SIG-M5 treated with dmso at 0.1 percent for 504 hours (cell line): Measurements from ENCODE around the gene OBSCN.
"Not testable (repeated sequence)": the region's sequence is repeated elsewhere in the genome, so short reads cannot be mapped to it uniquely, and the experiment has no call there.

ENCODE experiments used
- DNase-seq: peaks from one replicate; lab custom pipeline; 2025; ENCODE audit not compliant: unreplicated experiment; lab: John Stamatoyannopoulos, UW

The OBSCN gene

GRCh38 chr1:228249513-228250305 lies 41.9 kb downstream of the OBSCN start:
- DNase-seq = no peak

- not testable (repeated sequence) for DNase-seq
Observed at GRCh38 chr1:228252476-228252875, 44.6 kb downstream of the OBSCN start.

GRCh38 chr1:228256626-228257375 lies 49.0 kb downstream of the OBSCN start:
- no peak for DNase-seq

DNA sequence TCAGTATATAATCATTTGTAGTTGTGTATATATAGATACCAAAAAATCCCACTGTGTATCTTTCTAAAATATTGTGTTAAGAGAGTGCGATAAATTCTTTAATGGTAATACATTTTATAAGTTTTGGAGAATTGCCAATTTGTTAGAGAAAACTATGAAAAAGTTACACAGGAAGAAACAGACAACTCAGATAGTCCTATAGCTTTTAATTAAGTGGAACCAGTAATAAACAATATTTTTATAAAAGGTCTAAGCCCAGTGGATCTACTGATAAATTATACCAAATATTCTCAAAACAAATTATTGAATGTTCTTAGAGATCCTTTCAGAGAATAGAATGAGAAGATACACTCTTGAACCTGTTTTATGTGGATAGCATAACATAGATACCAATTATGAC lies 50.6 kb downstream of the OBSCN start:
- no peak for DNase-seq

DNA sequence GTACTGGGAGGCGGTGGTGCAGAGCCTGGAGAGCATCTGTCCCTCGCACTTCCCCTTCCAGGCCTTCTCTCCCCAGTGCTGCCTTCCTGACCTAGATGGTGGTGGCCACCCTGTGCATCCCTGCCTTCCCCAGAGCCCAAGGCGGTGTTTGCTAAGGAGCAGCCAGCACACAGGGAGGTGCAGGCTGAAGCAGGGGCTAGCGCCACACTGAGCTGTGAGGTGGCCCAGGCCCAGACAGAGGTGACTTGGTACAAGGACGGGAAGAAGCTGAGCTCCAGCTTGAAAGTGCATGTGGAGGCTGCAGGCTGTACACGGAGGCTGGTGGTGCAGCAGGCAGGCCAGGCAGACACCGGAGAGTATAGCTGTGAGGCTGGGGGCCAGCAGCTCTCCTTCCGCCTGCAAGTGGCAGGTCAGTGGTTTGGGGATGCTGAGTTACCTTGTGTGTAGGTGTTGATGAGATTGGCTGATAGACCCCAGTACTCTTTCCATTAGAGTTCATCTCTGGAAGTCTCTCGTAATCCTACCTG lies 51.6 kb downstream of the OBSCN start:
- no peak for DNase-seq

DNA sequence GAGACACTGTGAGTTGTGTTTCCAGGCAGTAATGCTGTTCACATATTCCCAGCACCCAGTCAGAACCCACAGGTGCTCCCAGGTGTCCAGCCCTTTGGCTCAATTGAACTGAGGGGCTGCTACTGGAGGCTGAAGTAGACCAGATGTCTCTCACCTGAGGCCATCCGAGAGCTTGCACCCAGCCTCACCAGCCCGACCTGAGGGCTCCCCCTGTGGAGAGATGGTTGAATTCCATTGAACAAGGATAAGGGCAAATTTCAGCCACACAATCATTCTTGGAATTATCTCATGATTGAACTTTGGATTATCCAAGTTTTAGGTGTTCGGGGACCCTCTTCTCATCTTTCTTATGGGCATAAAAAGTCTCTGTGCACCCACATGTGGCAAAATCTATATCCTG lies 52.1 kb downstream of the OBSCN start:
- no peak for DNase-seq

GRCh38 chr1:228261706-228262105 lies 53.9 kb downstream of the OBSCN start:
- DNase-seq = no peak

- no peak for DNase-seq
Observed at GRCh38 chr1:228262475-228262874, 54.6 kb downstream of the OBSCN start.

GRCh38 chr1:228263636-228264035 lies 55.8 kb downstream of the OBSCN start:
- DNase-seq = no peak

DNA sequence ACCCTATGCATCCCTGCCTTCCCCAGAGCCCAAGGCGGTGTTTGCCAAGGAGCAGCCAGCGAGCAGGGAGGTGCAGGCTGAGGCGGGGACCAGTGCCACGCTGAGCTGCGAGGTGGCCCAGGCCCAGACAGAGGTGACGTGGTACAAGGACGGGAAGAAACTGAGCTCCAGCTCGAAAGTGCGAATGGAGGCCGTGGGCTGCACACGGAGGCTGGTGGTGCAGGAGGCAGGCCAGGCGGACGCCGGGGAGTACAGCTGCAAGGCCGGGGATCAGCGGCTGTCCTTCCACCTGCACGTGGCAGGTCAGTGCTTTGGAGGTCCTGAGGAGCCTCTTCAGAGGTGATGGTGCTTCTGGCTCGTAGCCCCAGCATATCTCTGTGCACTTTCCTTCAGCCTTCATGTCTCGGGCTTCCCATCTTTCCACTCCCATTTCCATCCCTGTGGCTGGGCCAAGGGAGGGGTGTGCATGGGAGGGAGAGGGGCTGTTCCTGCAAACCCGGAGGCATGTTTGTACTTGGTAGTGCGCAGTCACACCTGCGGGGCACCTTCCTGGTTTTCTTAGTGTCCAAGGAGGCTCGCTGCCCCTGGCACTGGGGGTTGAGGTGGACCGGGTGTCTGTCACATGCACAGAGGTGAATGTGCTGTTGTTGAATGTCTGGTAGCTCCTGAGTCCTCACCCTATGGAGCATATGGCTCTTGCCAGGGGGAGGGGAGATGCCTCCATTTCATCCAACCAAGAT lies 56.4 kb downstream of the OBSCN start:
- no peak for DNase-seq

DNA sequence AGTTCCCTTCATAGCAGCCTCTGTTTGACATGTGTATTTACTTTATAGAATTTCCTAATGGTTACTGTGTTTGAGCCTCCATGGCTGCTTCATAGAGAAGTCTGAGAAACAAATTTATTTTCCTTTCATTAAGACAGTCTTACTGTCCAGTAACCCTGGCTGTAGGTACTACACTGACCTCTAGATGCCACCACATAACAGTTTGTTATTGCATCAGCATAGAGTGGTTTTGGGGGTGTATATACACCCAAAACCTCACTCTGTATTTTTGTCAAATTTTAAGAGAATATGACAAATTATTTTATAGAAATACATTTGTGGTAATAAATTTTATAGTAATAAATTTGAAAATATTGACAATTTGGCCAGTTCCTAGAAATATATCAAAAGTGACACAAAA lies 57.3 kb downstream of the OBSCN start:
- no peak for DNase-seq

- DNase-seq = no peak
Observed at GRCh38 chr1:228267962-228268880, 60.4 kb downstream of the OBSCN start.

GRCh38 chr1:228268881-228269265 lies 61.0 kb downstream of the OBSCN start:
- DNase-seq = no peak

DNA sequence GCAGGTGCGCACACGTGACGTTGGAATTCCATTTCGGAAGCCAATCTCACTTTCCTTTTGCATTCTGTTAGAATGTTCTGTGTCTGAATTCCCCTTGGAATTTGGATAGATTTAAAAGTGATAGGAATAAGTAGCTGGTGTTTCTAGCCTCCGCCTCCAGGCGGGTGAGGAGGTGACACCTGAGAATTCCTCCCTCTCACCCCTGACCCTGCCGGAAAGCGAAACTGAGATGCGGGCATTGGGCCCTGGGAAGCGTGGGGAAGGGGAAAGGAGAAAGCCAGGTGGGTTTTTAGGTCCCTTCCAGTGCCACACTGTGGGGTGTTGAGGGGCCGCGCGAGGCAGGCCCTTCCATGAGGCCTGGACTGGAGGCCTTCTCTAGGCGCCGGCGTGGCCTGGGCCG lies 61.6 kb downstream of the OBSCN start:
- DNase-seq = not testable (repeated sequence)

DNA sequence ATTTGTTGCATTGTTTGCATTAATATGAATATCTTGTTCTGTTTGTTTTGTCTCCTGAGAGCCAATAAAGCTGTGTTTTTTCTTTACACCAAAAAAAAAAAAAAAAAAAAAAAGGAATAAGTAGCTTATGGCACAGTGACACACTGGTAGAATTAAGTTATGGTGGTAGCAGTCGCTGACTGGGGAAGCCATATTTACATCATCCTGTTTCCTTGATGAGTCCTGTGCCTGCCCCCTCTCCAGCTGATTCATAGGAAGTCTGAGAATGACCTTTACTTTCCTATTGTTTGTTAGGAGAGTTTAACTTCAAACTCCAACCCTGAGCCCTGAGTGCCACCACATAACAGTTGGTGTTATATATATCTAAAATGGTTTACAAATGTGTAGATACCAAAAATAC lies 62.2 kb downstream of the OBSCN start:
- no peak for DNase-seq

GRCh38 chr1:228271701-228272251 lies 63.9 kb downstream of the OBSCN start:
- no peak for DNase-seq

GRCh38 chr1:228272331-228272791 lies 64.5 kb downstream of the OBSCN start:
- DNase-seq = no peak

GRCh38 chr1:228272831-228273571 lies 65.2 kb downstream of the OBSCN start:
- no peak for DNase-seq

- DNase-seq = no peak
Observed at GRCh38 chr1:228273720-228274451, 66.0 kb downstream of the OBSCN start.
